HEK293 (cell line): Measurements from ENCODE around the gene ZBED1.
A peak's percentile ranks its signal among the peaks of the same experiment; 100 is the strongest.
"Not testable (repeated sequence)": the region's sequence is repeated elsewhere in the genome, so short reads cannot be mapped to it uniquely, and the experiment has no call there.

Source experiments
- CTCF ChIA-PET: fragments of 350-600 bp; formaldehyde crosslinking; extraction: SDS; loops from one replicate; lab custom pipeline; 2021; ENCODE audit warnings: antibody characterized with exemption; lab: Yijun Ruan, JAX
- POLR2A ChIA-PET: fragments of 300-600 bp; formaldehyde crosslinking; extraction: SDS; loops from one replicate; lab custom pipeline; 2020; ENCODE audit warnings: antibody characterized with exemption, inconsistent platforms; lab: Yijun Ruan, JAX
- H3K27ac ChIP-seq: fragments of 200-500 bp; sonication (Bioruptor generic); 2 replicates; pipeline ENCODE4 v1.5.1; 2014; ENCODE audit warnings: low read depth, low read length, control low read depth, inconsistent platforms; ENCODE audit errors: extremely low read depth
- H3K36me3 ChIP-seq, 2 experiments: fragments of 200-500 bp in 1 of 2; sonication (Bioruptor generic) in 1 of 2; 1 replicate in 1 of 2; 2 replicates in 1 of 2; pipeline ENCODE4 v1.5.1; 2014 to 2017; ENCODE audit warnings: inconsistent platforms in 2 of 2, low read length in 2 of 2; ENCODE audit not compliant: control insufficient read depth in 2 of 2, insufficient read depth in 1 of 2
- H3K4me1 ChIP-seq: fragments of 200-500 bp; sonication (Bioruptor generic); 2 replicates; pipeline ENCODE4 v1.5.1; 2014; ENCODE audit warnings: mild to moderate bottlenecking, low read length, inconsistent platforms; ENCODE audit not compliant: control insufficient read depth, insufficient read depth
- H3K4me3 ChIP-seq: 2 replicates; pipeline ENCODE4 v1.5.1; 2011; ENCODE audit warnings: low read depth, mild to moderate bottlenecking, control low read depth, low read length, moderate library complexity
- H3K9me3 ChIP-seq: fragments of 200-500 bp; sonication (Bioruptor generic); 2 replicates; pipeline ENCODE4 v1.5.1; 2014; ENCODE audit warnings: low read depth, low read length, inconsistent platforms; ENCODE audit not compliant: control insufficient read depth, insufficient read depth
- CTCF ChIP-seq: fragments of 450-650 bp; formaldehyde crosslinking; IDR thresholded peaks from 2 replicates; pipeline ENCODE4 v1.5.1; 2016; ENCODE audit warnings: missing biosample characterization, missing genetic modification characterization
- RBAK ChIP-seq: fragments of 450-650 bp; formaldehyde crosslinking; IDR thresholded peaks from 2 replicates; pipeline ENCODE4 v1.5.1; 2016; ENCODE audit warnings: missing biosample characterization, missing genetic modification characterization
- SALL2 ChIP-seq: fragments of 450-650 bp; formaldehyde crosslinking; IDR thresholded peaks from 2 replicates; pipeline ENCODE4 v1.5.0; 2017; ENCODE audit warnings: missing biosample characterization, mild to moderate bottlenecking, missing genetic modification characterization, borderline replicate concordance
- ZIC2 ChIP-seq: fragments of 450-650 bp; formaldehyde crosslinking; IDR thresholded peaks from 2 replicates; pipeline ENCODE4 v1.5.1; 2016; ENCODE audit warnings: missing biosample characterization, missing genetic modification characterization
- ZNF146 ChIP-seq: fragments of 450-650 bp; formaldehyde crosslinking; IDR thresholded peaks from 2 replicates; pipeline ENCODE4 v1.5.1; 2016; ENCODE audit warnings: missing biosample characterization, missing genetic modification characterization
- ZNF16 ChIP-seq: fragments of 450-650 bp; formaldehyde crosslinking; IDR thresholded peaks from 2 replicates; pipeline ENCODE4 v1.5.1; 2016; ENCODE audit warnings: low read depth, missing biosample characterization, missing genetic modification characterization
- ZNF19 ChIP-seq: fragments of 450-650 bp; formaldehyde crosslinking; IDR thresholded peaks from 2 replicates; pipeline ENCODE4; 2016; ENCODE audit warnings: missing biosample characterization, missing genetic modification characterization, low read depth
- ZNF280D ChIP-seq: fragments of 450-650 bp; formaldehyde crosslinking; IDR thresholded peaks from 2 replicates; pipeline ENCODE4 v1.5.1; 2016; ENCODE audit warnings: missing biosample characterization, missing genetic modification characterization
- ZNF555 ChIP-seq: fragments of 450-650 bp; formaldehyde crosslinking; conservative IDR thresholded peaks from 2 replicates; pipeline ENCODE4 v1.5.1; 2017; ENCODE audit warnings: missing biosample characterization, mild to moderate bottlenecking, missing genetic modification characterization, inconsistent platforms
- ZNF580 ChIP-seq: fragments of 450-650 bp; formaldehyde crosslinking; IDR thresholded peaks from 2 replicates; pipeline ENCODE4 v1.5.1; 2016; ENCODE audit warnings: missing biosample characterization, missing genetic modification characterization
- ZNF624 ChIP-seq: fragments of 450-650 bp; formaldehyde crosslinking; IDR thresholded peaks from 2 replicates; pipeline ENCODE4 v1.5.1; 2017; ENCODE audit warnings: missing biosample characterization, missing genetic modification characterization
- ZNF654 ChIP-seq: fragments of 450-650 bp; formaldehyde crosslinking; IDR thresholded peaks from 2 replicates; pipeline ENCODE4 v1.5.1; 2016; ENCODE audit warnings: low read depth, missing biosample characterization, missing genetic modification characterization
- ZNF658 ChIP-seq: fragments of 450-650 bp; formaldehyde crosslinking; IDR thresholded peaks from 2 replicates; pipeline ENCODE4; 2016; ENCODE audit warnings: missing biosample characterization, missing genetic modification characterization
- ZNF837 ChIP-seq: fragments of 450-650 bp; formaldehyde crosslinking; IDR thresholded peaks from 2 replicates; pipeline ENCODE4 v1.5.1; 2016; ENCODE audit warnings: missing biosample characterization, missing genetic modification characterization
- ZSCAN4 ChIP-seq: fragments of 450-650 bp; formaldehyde crosslinking; IDR thresholded peaks from 2 replicates; pipeline ENCODE4 v1.5.1; 2017; ENCODE audit warnings: missing biosample characterization, missing genetic modification characterization
- TF ChIP-seq, protein P1 (sequence below): fragments of 450-650 bp; formaldehyde crosslinking; IDR thresholded peaks from 2 replicates; pipeline ENCODE4 v1.5.1; 2017; ENCODE audit warnings: missing biosample characterization, mild to moderate bottlenecking, missing genetic modification characterization, moderate library complexity

ZBED1 gene

DNA sequence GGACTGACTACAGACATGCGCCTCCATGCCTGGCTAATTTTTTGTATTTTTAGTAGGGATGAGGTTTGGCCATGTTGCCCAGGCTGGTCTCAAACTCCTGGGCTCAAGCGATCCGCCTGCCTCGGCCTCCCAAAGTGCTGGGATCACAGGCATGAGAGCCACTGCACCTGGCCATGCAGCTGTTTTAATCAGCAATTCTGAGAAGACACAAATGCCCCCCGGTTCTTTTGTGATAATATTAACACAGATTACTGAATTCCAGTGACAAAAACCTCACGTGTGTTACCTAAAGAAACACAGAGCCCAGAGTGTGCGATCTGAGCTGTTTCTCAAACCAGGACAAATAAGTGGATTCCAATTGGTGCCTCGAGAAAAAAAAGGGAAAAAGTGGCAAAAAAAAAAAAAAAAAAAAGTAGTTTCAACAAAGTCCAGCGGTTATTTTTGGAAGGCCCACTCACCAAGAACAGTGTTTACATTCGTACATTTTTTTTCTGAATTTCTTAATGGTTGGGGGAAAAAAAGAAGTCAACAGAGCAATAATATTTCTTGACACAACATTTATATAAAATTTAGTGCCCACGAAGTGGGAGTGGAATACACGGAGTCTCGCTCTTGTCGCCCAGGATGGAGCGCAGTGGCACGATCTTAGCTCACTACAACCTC is 17.2 kb downstream of the ZBED1 start:
- H3K4me1 ChIP-seq, result no peaks in the 10 kb centered on the region
- H3K4me3 ChIP-seq, result no peak overlapping the region
- CTCF ChIA-PET, result no interaction called here
- no peaks in the 10 kb centered on the region for H3K9me3 ChIP-seq
- H3K27ac ChIP-seq, result no peak overlapping the region
- TF ChIP-seq ZNF658, result no peak
- TF ChIP-seq CTCF (tag by site-specific recombination), result no peak
- no peak for TF ChIP-seq ZNF837
- no peak for TF ChIP-seq ZNF654
- no peak for TF ChIP-seq ZNF555 (tag by site-specific recombination)
- TF ChIP-seq ZSCAN4 (tag by site-specific recombination), result no peak
- no peak for TF ChIP-seq ZNF16
- TF ChIP-seq ZIC2 (tag by site-specific recombination), result no peak
- no peak for TF ChIP-seq ZNF624
- no peak for TF ChIP-seq ZNF146 (tag by site-specific recombination)
- TF ChIP-seq ZNF19, result no peak
- no peak for TF ChIP-seq RBAK (tag by site-specific recombination)
- no peak for TF ChIP-seq SALL2 (tag by site-specific recombination)
- TF ChIP-seq, protein P1, sequence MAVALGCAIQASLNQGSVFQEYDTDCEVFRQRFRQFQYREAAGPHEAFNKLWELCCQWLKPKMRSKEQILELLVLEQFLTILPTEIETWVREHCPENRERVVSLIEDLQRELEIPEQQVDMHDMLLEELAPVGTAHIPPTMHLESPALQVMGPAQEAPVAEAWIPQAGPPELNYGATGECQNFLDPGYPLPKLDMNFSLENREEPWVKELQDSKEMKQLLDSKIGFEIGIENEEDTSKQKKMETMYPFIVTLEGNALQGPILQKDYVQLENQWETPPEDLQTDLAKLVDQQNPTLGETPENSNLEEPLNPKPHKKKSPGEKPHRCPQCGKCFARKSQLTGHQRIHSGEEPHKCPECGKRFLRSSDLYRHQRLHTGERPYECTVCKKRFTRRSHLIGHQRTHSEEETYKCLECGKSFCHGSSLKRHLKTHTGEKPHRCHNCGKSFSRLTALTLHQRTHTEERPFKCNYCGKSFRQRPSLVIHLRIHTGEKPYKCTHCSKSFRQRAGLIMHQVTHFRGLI, result no peak
- POLR2A ChIA-PET, result no interaction called here
- peaks cover 22 to 31% of the 10 kb centered on the region in 2 experiments for H3K36me3 ChIP-seq

DNA sequence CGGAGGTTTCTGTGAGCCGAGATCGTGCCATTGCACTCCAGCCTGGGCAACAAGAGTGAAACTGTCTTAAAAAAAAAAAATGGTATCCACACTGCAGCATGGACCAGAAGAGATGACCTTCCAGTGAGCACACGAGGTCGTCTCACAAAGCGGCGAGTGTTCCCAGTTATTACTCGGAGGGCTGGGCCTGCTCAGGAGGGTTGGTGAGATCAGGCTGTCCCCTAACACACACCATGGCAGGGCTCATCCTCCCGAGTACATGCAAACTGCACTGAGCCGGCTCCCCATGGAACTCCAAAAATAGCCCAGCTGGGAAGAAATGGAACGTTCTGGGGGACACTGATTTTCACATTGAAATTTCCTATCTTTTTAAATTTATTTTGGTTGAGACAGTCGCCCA is 19.2 kb downstream of the ZBED1 start:
- POLR2A ChIA-PET, H3K9me3 ChIP-seq, CTCF ChIA-PET, H3K27ac ChIP-seq, H3K4me1 ChIP-seq, H3K4me3 ChIP-seq: not testable (repeated sequence)
- H3K36me3 ChIP-seq, result peaks cover 6 to 11% of the 10 kb centered on the region in 2 experiments

DNA sequence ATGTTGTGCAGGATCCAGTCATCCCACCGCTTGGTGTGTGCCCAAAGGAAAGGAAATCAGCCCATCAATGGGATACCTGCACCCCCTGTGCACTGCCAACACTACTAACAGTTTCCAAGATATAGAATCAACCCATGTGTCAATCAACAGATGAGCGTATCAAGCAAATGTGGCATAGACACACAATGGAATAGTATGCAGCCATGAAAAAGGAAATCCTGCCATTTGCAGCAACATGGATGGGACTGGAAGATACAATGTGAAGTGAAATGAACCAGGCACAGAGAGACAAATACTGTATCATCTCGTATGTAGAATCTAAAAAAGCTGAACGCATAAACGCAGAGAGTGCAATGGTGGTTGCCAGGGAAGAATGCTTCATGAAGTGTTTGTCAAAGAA is 20.8 kb downstream of the ZBED1 start:
- H3K27ac ChIP-seq, POLR2A ChIA-PET, H3K4me3 ChIP-seq, H3K36me3 ChIP-seq, H3K4me1 ChIP-seq, H3K9me3 ChIP-seq, CTCF ChIA-PET: not testable (repeated sequence)
- 0 out of 2 replicates have a peak, but pooled peaks have one; percentile 55 for TF ChIP-seq ZNF280D
- TF ChIP-seq ZNF580 (tag by site-specific recombination), result peak; percentile 45; the same call in 1 of the 2 replicates
- TF ChIP-seq ZNF146 (tag by site-specific recombination), result peak; percentile 98
